SKM-1 treated with dmso at 0.1 percent for 144 hours (cell line): ENCODE measurements around the gene MINPP1.
"Not testable (repeated sequence)": the region's sequence is repeated elsewhere in the genome, so short reads cannot be mapped to it uniquely, and the experiment has no call there.

Experiments used
- DNase-seq: peaks from one replicate; lab custom pipeline; 2025; ENCODE audit not compliant: unreplicated experiment; lab: John Stamatoyannopoulos, UW

MINPP1 gene

GRCh38 chr10:87504640-87505365, at the start of gene MINPP1:
Gene MINPP1 (plus strand): TSS chr10:87504893. CDS start chr10:87504916, 23 bp downstream.
- DNase-seq: peak; percentile 38

- not testable (repeated sequence) for DNase-seq
These were observed 48.0 kb upstream of the MINPP1 start for GRCh38 chr10:87456586-87457220.

- DNase-seq: not testable (repeated sequence)
These were observed 42.9 kb upstream of the MINPP1 start for GRCh38 chr10:87461751-87462150.

GRCh38 chr10:87466849-87467248, 37.8 kb upstream of the MINPP1 start:
- not testable (repeated sequence) for DNase-seq

- DNase-seq: not testable (repeated sequence)
These were observed 16.0 kb upstream of the MINPP1 start for GRCh38 chr10:87488733-87489132.

GRCh38 chr10:87490285-87490684, 14.4 kb upstream of the MINPP1 start:
- DNase-seq: not testable (repeated sequence)

- DNase-seq: not testable (repeated sequence)
These were observed 12.2 kb upstream of the MINPP1 start for GRCh38 chr10:87492450-87492849.

GRCh38 chr10:87495446-87495845, 9.2 kb upstream of the MINPP1 start:
- not testable (repeated sequence) for DNase-seq

- not testable (repeated sequence) for DNase-seq
These were observed 7.3 kb upstream of the MINPP1 start for GRCh38 chr10:87497386-87497785.

- DNase-seq: not testable (repeated sequence)
These were observed 6.4 kb upstream of the MINPP1 start for GRCh38 chr10:87498106-87498789.

GRCh38 chr10:87500646-87501048, 4.0 kb upstream of the MINPP1 start:
- no peak for DNase-seq

GRCh38 chr10:87503401-87503800, 1.3 kb upstream of the MINPP1 start:
- no peak for DNase-seq

- DNase-seq: no peak
These were observed 807 bp upstream of the MINPP1 start for GRCh38 chr10:87503886-87504285.

GRCh38 chr10:87504307-87504639, 420 bp upstream of the MINPP1 start:
- peak; percentile 38 for DNase-seq

- DNase-seq: peak; percentile 16
These were observed 846 bp downstream of the MINPP1 start for GRCh38 chr10:87505366-87506111.

- no peak for DNase-seq
These were observed 2.3 kb downstream of the MINPP1 start for GRCh38 chr10:87506956-87507355.

- no peak for DNase-seq
These were observed 3.3 kb downstream of the MINPP1 start for GRCh38 chr10:87507879-87508483.

GRCh38 chr10:87508837-87509236, 4.1 kb downstream of the MINPP1 start:
- DNase-seq: no peak

GRCh38 chr10:87510025-87510424, 5.3 kb downstream of the MINPP1 start:
- no peak for DNase-seq

GRCh38 chr10:87511526-87511925, 6.8 kb downstream of the MINPP1 start:
- no peak for DNase-seq

- DNase-seq: no peak
These were observed 14.2 kb downstream of the MINPP1 start for GRCh38 chr10:87518937-87519336.
